WERI-Rb-1 (cell line): ENCODE results near the gene CCN5.

Source experiments
- DNase-seq: peaks from one replicate; pipeline ENCODE4 v3.0.0-alpha.2; 2020
- H3K27ac ChIP-seq: fragments of 250-450 bp; sonication (Bioruptor Pico); 2 replicates; pipeline ENCODE4 v1.5.1; 2020; ENCODE audit warnings: mild to moderate bottlenecking, moderate library complexity
- H3K27me3 ChIP-seq: fragments of 250-450 bp; sonication (Bioruptor Pico); 2 replicates; pipeline ENCODE4 v1.5.1; 2021; ENCODE audit warnings: mild to moderate bottlenecking, low read depth, moderate library complexity; ENCODE audit not compliant: insufficient read depth, severe bottlenecking
- H3K36me3 ChIP-seq: fragments of 250-450 bp; sonication (Bioruptor Pico); 2 replicates; pipeline ENCODE4 v1.5.1; 2020; ENCODE audit warnings: mild to moderate bottlenecking, moderate library complexity
- H3K4me3 ChIP-seq: 2 replicates; pipeline ENCODE4 v1.5.1; 2011; ENCODE audit warnings: low read depth, mild to moderate bottlenecking, control low read depth, low read length
- H3K9me3 ChIP-seq: fragments of 250-450 bp; sonication (Bioruptor Pico); 2 replicates; pipeline ENCODE4 v1.5.1; 2021; ENCODE audit warnings: mild to moderate bottlenecking, moderate library complexity; ENCODE audit not compliant: severe bottlenecking
- CTCF ChIP-seq: IDR thresholded peaks from 2 replicates; pipeline ENCODE4 v1.5.1; 2011; ENCODE audit warnings: low read depth, mild to moderate bottlenecking, control low read depth, inconsistent platforms, low read length

Gene CCN5

GRCh38 chr20:44745122-44745597 lies 30.0 kb downstream of the CCN5 start:
- Histone ChIP-seq H3K9me3 (no peaks in the 10 kb centered on the region), H3K4me3 (no peak overlapping the region), H3K36me3 (no peaks in the 10 kb centered on the region), H3K27me3 (no peaks in the 10 kb centered on the region), H3K27ac (peak overlapping the region; percentile 91)
- TF ChIP-seq CTCF: no peak
- no peak for DNase-seq

GRCh38 chr20:44745598-44746366 lies 30.6 kb downstream of the CCN5 start, which contains the start of gene KCNK15:
KCNK15 (plus strand) TSS chr20:44745865; CDS start chr20:44745911, 46 bp downstream.
- peak; percentile 31 for DNase-seq
- H3K27me3 ChIP-seq: no peaks in the 10 kb centered on the region
- peak within 1 kb of the TSS; percentile 41 for H3K4me3 ChIP-seq
- TF ChIP-seq CTCF: no peak
- no peaks in the 10 kb centered on the region for H3K36me3 ChIP-seq
- H3K9me3 ChIP-seq: no peaks in the 10 kb centered on the region
- peak within 1 kb of the TSS; percentile 91 for H3K27ac ChIP-seq

DNA sequence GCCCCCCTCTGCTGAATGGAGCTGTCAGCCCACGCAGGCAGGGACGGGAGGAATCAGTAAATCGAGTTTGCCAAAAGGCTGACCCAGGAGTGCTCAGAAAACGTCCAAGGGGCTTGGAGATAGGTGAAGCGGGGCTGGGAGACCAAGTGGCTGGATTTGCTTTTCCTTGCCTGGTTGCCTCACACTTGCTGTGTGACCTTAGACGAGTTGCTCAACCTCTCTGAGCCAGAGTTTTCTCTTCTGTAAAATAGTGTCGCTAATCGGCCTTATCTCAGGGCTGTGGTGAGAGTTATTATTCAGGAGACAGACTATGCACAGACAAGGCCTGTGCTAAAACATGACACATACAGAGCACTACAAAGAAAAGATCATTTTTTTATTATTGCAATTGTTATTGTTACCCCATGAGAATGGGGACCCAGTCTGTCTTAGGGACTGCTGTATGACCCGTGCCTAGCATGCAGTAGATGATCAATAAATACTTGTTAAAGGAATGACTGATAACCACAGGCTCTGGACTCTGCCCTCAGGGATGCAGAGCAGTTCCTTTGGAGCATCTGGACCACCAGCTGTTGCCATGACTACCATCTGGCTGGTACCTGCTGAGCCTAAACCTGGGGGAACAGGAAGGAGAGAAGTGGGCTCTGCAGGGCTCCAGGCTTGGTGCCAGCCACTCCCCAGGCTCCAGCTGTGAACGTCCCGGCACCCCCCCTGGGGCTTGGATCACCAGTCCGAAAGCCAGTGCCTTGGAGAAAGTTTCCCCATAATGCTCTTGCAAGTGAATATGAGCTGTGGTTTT lies 31.4 kb downstream of the CCN5 start:
- peak overlapping the region; percentile 41 for H3K4me3 ChIP-seq
- DNase-seq: no peak
- H3K36me3 ChIP-seq: 0 out of 2 replicates have a peak, but pooled peaks cover 3% of the 10 kb centered on the region
- H3K27me3 ChIP-seq: no peaks in the 10 kb centered on the region
- no peak for TF ChIP-seq CTCF
- peak overlapping the region; percentile 69 for H3K27ac ChIP-seq
- H3K9me3 ChIP-seq: no peaks in the 10 kb centered on the region

GRCh38 chr20:44747166-44748004 lies 32.2 kb downstream of the CCN5 start:
- Histone ChIP-seq H3K27me3 (no peaks in the 10 kb centered on the region), H3K27ac (peak overlapping the region; percentile 28), H3K4me3 (no peak overlapping the region), H3K36me3 (0 out of 2 replicates have a peak, but pooled peaks cover 3% of the 10 kb centered on the region), H3K9me3 (no peaks in the 10 kb centered on the region)
- DNase-seq: peak; percentile 87
- TF ChIP-seq CTCF: peak; percentile 81

DNA sequence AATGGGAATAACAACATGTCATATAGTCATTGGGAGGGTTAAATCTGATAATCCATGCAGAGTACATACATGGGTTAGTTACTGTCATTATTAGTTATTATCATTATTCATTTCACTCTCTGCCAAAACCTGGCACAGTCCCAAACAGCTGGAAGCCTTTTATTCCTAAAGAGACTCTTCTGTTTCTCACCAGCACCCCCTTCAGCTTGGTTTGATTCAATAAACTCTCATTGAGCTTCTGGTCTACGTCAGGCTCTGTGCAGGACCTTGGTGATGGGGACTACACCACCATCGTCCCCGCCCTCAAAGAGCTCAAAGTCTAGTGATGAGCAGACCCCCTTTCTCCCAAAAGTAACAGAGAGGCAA lies 32.8 kb downstream of the CCN5 start:
- Histone ChIP-seq H3K27me3 (no peaks in the 10 kb centered on the region), H3K9me3 (no peaks in the 10 kb centered on the region), H3K4me3 (no peak overlapping the region), H3K27ac (no peak overlapping the region), H3K36me3 (0 out of 2 replicates have a peak, but pooled peaks cover 3% of the 10 kb centered on the region)
- no peak for TF ChIP-seq CTCF
- no peak for DNase-seq
